ENCODE results near the gene KRT81.

Gene KRT81

GRCh38 chr12:52332381-52332780 is 41.0 kb upstream of the KRT81 start:
- no peak overlapping the region for H3K27ac ChIP-seq
- TF ChIP-seq CTCF (conservative IDR thresholded peaks at IDR 0.05): no peak
- no peak for TF ChIP-seq ZFX (IDR thresholded peaks at IDR 0.05)

GRCh38 chr12:52331833-52332232 is 40.5 kb upstream of the KRT81 start:
- TF ChIP-seq CTCF (conservative IDR thresholded peaks at IDR 0.05) (no peak), ZFX (IDR thresholded peaks at IDR 0.05) (no peak)
- no peak overlapping the region for H3K27ac ChIP-seq

GRCh38 chr12:52331039-52331438 is 39.7 kb upstream of the KRT81 start:
- no peak for TF ChIP-seq CTCF (conservative IDR thresholded peaks at IDR 0.05)
- TF ChIP-seq ZFX (IDR thresholded peaks at IDR 0.05): no peak

GRCh38 chr12:52327830-52328500 is 36.6 kb upstream of the KRT81 start:
- peak overlapping the region; percentile 0; the same call in 1 of the 2 replicates for H3K27ac ChIP-seq
- TF ChIP-seq CTCF (conservative IDR thresholded peaks at IDR 0.05) (peak; percentile 54), ZFX (IDR thresholded peaks at IDR 0.05) (no peak)

More at GRCh38 chr12:52331039-52331438, 39.7 kb upstream of the KRT81 start:
- no peak overlapping the region for H3K27ac ChIP-seq

GRCh38 chr12:52327052-52327829 is 35.9 kb upstream of the KRT81 start:
- TF ChIP-seq ZFX (IDR thresholded peaks at IDR 0.05) (no peak), CTCF (conservative IDR thresholded peaks at IDR 0.05) (peak; percentile 97)
- H3K27ac ChIP-seq: no peak overlapping the region

GRCh38 chr12:52324153-52324444 is 32.8 kb upstream of the KRT81 start:
- H3K27ac ChIP-seq: no peak overlapping the region
- TF ChIP-seq ZFX (IDR thresholded peaks at IDR 0.05) (no peak), CTCF (conservative IDR thresholded peaks at IDR 0.05) (no peak)

- no peak overlapping the region for H3K27ac ChIP-seq
- TF ChIP-seq ZFX (IDR thresholded peaks at IDR 0.05): no peak
- no peak for TF ChIP-seq CTCF (conservative IDR thresholded peaks at IDR 0.05)
These were observed 32.2 kb upstream of the KRT81 start for GRCh38 chr12:52323416-52324152.

Measured in C4-2B (cell line).